CD4-positive, alpha-beta T cell treated with Interleukin-15 for 4 hours (primary cell): ENCODE data around the gene UBE2U.

Source experiments
- DNase-seq: peaks from one replicate; pipeline ENCODE4 v3.0.0-alpha.2; 2020; ENCODE audit warnings: low spot score

Gene UBE2U

GRCh38 chr1:64203420-64203819 is at the start of gene UBE2U:
Gene UBE2U (plus strand): TSS chr1:64203623. CDS start chr1:64204051, 428 bp downstream.
- DNase-seq: no peak

GRCh38 chr1:64155278-64155677 is 48.1 kb upstream of the UBE2U start:
- no peak for DNase-seq

- DNase-seq: no peak
These were observed 42.0 kb upstream of the UBE2U start for GRCh38 chr1:64161357-64161941.

- DNase-seq: no peak
These were observed 41.3 kb upstream of the UBE2U start for GRCh38 chr1:64162151-64162550.

- DNase-seq: no peak
These were observed 40.6 kb upstream of the UBE2U start for GRCh38 chr1:64162804-64163203.

GRCh38 chr1:64163431-64163830 is 40.0 kb upstream of the UBE2U start:
- DNase-seq: no peak

GRCh38 chr1:64163970-64164369 is 39.5 kb upstream of the UBE2U start:
- no peak for DNase-seq

- no peak for DNase-seq
These were observed 36.8 kb upstream of the UBE2U start for GRCh38 chr1:64166629-64167028.

- DNase-seq: no peak
These were observed 36.2 kb upstream of the UBE2U start for GRCh38 chr1:64167176-64167575.

- DNase-seq: no peak
These were observed 32.2 kb upstream of the UBE2U start for GRCh38 chr1:64171246-64171645.

- DNase-seq: no peak
These were observed 31.6 kb upstream of the UBE2U start for GRCh38 chr1:64171797-64172281.

- DNase-seq: no peak
These were observed 30.9 kb upstream of the UBE2U start for GRCh38 chr1:64172458-64172983.

GRCh38 chr1:64173336-64173940 is 30.0 kb upstream of the UBE2U start:
- DNase-seq: no peak

GRCh38 chr1:64175639-64176038 is 27.8 kb upstream of the UBE2U start:
- DNase-seq: no peak

GRCh38 chr1:64176659-64177058 is 26.8 kb upstream of the UBE2U start:
- DNase-seq: no peak

GRCh38 chr1:64179588-64179987 is 23.8 kb upstream of the UBE2U start:
- DNase-seq: no peak

GRCh38 chr1:64182207-64182606 is 21.2 kb upstream of the UBE2U start:
- DNase-seq: no peak

- DNase-seq: no peak
These were observed 19.9 kb upstream of the UBE2U start for GRCh38 chr1:64183395-64184002.

GRCh38 chr1:64184003-64184440 is 19.4 kb upstream of the UBE2U start:
- DNase-seq: no peak

GRCh38 chr1:64186138-64186897 is 17.1 kb upstream of the UBE2U start:
- DNase-seq: no peak

GRCh38 chr1:64186898-64187280 is 16.5 kb upstream of the UBE2U start:
- DNase-seq: no peak

GRCh38 chr1:64187646-64188045 is 15.8 kb upstream of the UBE2U start:
- no peak for DNase-seq

- no peak for DNase-seq
These were observed 11.1 kb upstream of the UBE2U start for GRCh38 chr1:64192290-64192689.
